Left hindlimb (tissue), 1 donor: Measurements from ENCODE around the gene EGR4.

Source experiments
- DNase-seq: peaks from one replicate; pipeline ENCODE4 v3.0.0-alpha.2; 2018

Gene EGR4

DNA sequence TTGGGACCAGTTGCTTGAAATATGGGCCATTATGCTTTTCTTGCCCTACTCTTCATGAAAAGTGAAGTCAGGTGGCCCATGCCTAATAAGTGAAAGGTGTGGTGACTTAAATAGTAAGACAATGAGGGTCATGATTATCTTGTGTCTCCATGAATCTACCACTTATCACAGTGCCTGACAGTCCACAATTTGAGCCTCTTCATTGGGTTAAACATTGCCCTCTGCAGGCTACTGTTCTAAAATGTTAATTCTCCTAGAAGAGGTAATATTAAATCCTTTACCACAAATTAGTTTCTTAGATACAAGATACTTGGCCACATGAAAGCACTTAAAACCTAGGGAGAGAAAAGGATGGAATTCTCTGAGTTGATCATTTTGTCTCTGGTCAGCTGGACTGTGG lies 4.0 kb downstream of the EGR4 start:
- DNase-seq, result no peak

DNA sequence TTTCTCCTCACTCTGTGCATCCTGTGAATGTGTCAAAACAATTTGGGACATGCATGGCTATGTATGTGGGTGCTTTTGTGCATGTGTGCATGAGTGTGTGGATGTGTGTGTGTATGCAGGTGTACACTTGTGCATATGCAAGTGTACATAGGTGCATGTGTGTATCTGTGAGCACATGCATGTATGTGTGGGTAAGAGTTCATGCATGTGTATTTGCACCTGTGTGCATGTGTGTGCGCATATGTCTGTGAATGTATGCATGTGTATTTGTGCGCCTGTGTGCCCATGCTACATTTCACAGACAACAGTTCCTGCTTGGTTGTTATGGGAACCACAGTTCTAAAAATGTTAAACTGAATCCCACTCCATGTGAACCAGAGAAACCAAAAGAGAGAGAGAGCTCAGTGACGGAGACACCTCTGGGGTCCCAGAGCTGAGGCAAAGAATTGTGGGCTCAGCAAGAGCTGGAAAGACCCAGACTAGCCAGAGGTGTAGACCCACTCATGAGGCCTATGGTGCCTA lies 7.2 kb downstream of the EGR4 start:
- no peak for DNase-seq

- DNase-seq, result no peak
Measured at GRCh38 chr2:73285159-73285739, 8.1 kb downstream of the EGR4 start.

DNA sequence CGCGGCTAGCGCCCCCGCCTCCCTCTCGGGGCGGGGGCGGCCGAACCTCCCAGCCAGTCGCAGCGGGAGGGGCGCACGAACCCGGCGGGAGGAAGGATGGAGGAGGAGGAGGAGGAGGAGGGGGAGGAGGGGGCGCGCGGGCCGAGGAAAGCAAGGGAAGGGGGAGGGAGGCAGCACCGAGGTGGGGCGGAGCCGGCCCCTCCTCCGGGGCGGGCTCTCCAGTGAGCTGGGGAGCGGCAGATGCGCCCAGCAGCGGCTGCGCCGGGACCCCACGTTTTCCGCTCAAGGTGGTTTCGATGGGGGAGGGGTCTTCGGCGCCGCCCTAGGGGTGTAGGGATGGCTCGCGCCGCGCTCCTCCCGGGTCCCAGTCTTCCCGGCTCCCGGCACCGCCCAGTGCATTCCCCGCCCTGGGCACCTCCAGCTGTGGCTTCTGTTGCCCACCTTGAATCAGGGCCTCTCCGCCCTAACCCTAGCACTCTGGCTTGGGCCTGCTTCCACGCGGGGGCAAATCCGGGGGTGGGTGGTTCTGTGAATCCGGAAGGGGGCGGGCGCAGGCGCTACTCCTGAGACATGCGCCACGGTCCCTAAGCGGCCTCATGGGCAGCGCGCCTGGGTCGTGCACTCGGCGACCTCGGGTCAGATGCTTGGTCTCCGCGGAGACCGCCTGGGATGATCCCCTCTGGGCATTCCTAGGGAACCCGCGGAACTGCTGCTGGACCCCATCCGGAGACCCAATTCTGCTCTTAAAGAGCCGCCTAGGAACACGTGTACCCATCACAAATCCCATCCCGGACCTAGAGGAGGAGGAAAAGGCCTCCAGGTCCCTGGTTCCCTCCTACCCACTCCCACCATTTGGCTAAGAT lies 8.8 kb downstream of the EGR4 start, which contains the start of gene FBXO41:
Gene FBXO41 (minus strand): TSS at position 183 of the 863 bp plus-strand sequence. CDS start 14,848 bp downstream, outside the sequence.
- DNase-seq, result no peak

DNA sequence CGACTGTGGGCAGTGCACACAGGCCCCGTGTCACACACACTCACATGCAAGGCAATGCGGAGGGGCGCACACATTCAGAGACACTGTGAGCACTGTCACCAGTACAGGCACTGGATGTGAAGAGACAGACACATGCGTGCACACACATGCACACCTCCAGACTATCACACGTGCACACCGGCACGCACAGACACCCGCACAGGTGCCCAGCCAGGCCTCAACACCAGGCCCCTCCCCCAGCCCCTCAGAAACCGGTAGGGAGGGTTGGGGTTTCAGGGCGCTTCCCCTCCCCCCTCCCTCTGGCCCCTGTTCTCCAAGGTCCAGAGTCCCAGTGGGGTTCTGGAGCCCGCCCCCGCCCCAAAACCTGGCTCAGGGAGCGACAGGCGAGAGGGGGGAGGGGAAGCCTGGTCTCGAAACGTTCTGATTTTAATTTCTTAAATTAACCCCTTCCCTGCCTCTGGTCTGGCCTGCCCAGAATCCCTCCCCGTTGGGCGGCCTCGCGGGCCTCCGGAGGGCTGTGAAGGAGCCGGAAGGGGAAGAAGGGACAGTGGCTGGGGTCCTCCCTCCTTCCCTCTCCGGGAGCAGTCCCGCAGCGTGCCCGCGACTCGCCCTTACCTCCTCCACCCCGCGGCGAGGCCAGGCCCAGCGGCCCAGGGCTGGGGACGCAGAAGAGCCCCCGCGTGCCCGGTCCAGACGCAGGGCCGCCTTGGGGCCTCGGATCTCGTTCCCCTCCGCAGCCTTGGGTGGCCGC lies 9.6 kb downstream of the EGR4 start:
- no peak for DNase-seq

- no peak for DNase-seq
Measured at GRCh38 chr2:73282924-73283544, 10.3 kb downstream of the EGR4 start.

- DNase-seq, result no peak
Measured at GRCh38 chr2:73281244-73281643, 12.1 kb downstream of the EGR4 start.

GRCh38 chr2:73279852-73280251 lies 13.5 kb downstream of the EGR4 start:
- DNase-seq, result no peak

DNA sequence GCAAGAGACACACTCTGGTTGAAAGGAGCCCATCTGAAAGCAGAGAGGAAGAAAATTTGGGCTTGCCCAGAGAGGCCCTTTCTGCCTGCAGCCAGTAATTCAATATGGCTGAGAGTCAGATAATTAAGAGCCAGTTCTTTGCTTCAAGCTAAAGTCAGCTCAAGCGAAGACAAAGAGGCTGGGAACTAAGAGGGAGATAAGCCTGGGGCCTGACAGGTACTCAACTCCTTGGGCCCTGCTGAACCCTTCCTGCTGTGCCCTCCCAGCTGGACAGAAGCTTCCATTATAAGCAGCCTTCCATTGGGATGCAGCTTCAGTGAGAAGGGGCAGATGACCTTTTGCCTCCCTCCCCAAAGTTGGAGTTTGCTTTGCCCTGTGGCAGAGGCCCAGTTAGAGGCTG lies 21.1 kb downstream of the EGR4 start:
- no peak for DNase-seq

- DNase-seq, result no peak
Measured at GRCh38 chr2:73269686-73270465, 23.5 kb downstream of the EGR4 start.

DNA sequence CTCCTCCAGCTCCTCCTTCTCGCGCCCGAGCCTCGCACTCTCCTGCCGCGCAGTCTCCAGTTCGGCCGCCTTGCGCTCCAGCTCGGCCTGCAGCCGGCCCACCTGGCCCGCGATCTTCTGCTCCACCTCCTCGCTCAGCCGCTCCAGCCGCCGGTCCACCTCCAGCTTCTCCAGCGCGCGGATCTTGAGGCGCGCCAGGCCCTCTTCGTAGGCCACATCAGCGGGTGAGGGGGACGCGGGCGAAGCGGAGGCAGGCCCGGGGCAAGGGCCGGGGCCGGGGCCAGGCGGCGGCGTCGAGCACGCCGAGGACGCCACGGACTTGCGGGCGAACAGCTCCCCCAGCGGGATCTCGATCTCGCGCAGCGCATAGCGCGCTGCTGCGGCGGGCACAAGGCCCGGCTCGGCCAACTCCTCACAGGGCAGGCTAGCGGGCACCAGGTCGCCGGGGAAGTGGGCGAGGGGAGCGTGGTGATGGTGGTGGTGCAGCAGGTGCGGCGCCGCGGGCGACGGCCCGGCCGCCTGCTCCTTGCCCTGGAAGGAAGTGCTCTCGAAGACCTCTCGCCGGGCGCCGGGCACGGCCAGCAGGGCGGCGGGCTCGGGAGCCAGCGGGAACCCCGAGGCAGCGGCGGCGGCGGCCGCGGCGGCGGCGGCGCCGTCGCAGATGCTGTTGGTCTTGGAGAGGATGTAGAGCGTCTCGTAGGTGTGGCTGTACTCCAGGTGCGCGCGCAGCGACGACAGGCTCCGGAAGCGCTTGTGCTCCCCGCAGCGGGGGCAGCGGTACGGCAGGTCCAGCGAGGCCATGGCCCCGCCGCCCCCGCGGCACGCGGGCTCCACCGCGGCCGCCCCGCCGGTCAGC lies 24.3 kb downstream of the EGR4 start:
- DNase-seq, result no peak

DNA sequence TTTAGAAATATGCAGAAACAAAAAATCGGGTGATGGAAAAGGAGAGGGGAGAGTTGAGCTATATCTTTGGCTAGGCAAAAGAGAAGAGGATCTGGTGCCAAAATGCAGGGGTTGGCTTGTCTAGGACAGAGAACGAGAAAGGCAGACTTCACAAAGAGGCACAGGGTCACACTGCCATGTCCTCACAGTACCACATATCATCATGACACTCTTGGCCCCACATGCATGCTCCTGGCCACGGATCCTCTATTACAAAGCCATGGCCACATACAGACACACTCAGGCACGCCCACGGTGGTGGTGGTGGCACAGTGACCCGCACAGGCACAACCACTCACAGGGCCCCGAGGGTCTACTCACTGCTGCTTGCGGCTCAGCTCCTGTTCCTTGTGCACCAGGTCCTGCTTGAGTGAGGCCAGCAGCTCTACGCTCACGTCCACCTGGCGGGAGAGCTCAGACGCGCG lies 24.9 kb downstream of the EGR4 start:
- no peak for DNase-seq

DNA sequence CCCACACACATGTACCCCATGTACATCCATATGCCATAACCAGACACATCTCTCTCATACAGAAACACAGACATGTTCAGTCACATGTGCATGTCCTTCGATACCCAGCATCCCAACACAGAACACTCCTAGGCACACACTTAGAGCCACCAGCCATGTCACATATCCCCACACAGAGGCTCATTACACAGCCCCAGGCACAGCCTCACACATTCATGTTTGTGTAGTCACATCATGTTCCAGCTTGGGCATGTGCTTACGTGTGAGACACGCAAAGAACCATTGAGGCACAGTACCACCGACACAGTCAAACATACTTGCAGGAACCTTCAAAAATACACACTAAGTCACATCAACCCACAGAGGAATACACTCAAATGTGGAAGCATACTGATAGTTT lies 26.3 kb downstream of the EGR4 start:
- no peak for DNase-seq

- DNase-seq, result no peak
Measured at GRCh38 chr2:73266061-73266901, 27.1 kb downstream of the EGR4 start.

DNA sequence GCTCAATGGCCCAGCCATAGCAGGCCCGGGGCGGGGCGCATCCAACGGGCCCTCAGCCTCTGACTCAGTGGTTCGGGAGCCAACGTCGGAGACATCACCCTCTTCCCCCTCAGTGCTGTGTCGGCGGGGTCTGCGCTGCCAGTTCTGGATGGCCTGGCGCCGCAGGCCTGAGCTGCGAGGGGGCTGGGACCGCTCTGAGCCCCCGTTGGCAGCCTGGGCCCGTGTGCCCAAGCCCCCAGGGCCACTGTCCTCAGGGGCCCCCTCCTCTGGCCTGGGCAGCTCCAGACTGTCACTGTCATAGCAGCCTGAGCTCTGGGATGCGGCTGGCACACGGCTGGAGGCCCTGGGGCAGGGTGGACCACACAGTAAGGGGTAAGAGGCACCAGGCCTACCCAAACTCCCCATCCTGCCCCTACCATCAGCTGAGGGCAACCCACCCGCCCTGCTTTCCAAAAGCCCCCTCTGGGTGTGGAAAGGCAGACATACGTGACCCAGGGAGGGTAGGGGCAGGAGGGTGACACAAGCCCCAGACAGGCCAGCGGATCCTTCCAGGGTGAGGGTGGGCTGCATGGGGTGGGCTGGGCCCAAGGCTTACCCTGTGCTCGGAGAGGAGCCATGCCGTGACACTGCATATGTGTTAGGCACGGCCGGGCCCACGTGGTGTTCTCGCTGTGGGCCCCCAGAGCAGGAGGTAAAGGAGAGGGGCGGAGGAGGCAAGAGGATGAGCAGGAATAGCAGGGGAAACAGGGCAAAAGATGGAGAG lies 27.9 kb downstream of the EGR4 start:
- DNase-seq, result no peak

- no peak for DNase-seq
Measured at GRCh38 chr2:73264783-73265182, 28.6 kb downstream of the EGR4 start.

DNA sequence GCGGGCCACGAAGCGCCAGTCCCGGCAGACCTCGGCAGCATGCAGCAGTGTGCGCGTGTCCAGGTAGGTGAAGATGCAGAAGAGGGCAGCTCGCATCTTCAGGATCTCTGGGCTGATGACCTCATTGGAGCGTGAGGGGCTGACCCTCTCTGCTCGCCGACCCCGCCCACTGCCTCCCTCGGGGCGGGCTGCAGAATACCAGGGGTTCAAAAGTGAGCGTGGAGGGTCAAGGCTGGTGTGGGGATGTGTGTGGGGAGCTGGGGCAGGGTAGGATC lies 29.1 kb downstream of the EGR4 start:
- DNase-seq, result no peak

- DNase-seq, result no peak
Measured at GRCh38 chr2:73263540-73264331, 29.6 kb downstream of the EGR4 start.
